Ectodermal cell (in vitro differentiated cells): ENCODE data around the gene FAM185A. TPM values are rescaled to one million over a fixed set of nuclear protein-coding genes. Genes with fewer than 3 reads are reported as not detected.
"Not testable (repeated sequence)": the region's sequence is repeated elsewhere in the genome, so short reads cannot be mapped to it uniquely, and the experiment has no call there.

Experiments used
- H3K27ac ChIP-seq: 2 replicates; pipeline ENCODE4 v1.7.0; 2013; ENCODE audit warnings: mild to moderate bottlenecking, low read depth, low read length; ENCODE audit not compliant: insufficient read depth, poor library complexity, severe bottlenecking
- H3K27me3 ChIP-seq: 2 replicates; pipeline ENCODE4 v1.7.0; 2013; ENCODE audit warnings: mild to moderate bottlenecking, low read length; ENCODE audit not compliant: insufficient read depth, control insufficient read depth, poor library complexity, severe bottlenecking
- H3K36me3 ChIP-seq: one replicate; pipeline ENCODE4 v1.7.0; 2013; ENCODE audit warnings: low read length; ENCODE audit not compliant: control insufficient read depth, insufficient read depth
- H3K4me1 ChIP-seq: one replicate; pipeline ENCODE4 v1.7.0; 2013; ENCODE audit warnings: low read length; ENCODE audit not compliant: control insufficient read depth, insufficient read depth
- H3K4me3 ChIP-seq: 2 replicates; pipeline ENCODE4 v1.7.0; 2013; ENCODE audit warnings: low read depth, low read length, control low read depth; ENCODE audit not compliant: insufficient read depth
- H3K9me3 ChIP-seq: 2 replicates; pipeline ENCODE4 v1.7.0; 2013; ENCODE audit warnings: mild to moderate bottlenecking, low read length, moderate library complexity; ENCODE audit not compliant: control insufficient read depth
- WGBS, 2 experiments: methylation state at CpG; one replicate each; pipeline ENCODE4 v1.1.7; 2013; ENCODE audit warnings: missing lambda C conversion rate in 2 of 2; 5-methylcytosine and 5-hydroxymethylcytosine counted together
- polyA plus RNA-seq, 4 experiments: library from polyadenylated mRNA; stranded (reverse); fragments of 50-300 nt; gene quantifications; one replicate each; pipeline ENCODE4 v1.2.3, GENCODE V29; 2013

Gene FAM185A
- 7.2 TPM for polyA plus RNA-seq (2013, experiment 1 of 4)
- 10.9 TPM for polyA plus RNA-seq (2013, experiment 2 of 4)
- 5.0 TPM for polyA plus RNA-seq (2013, experiment 3 of 4)
- polyA plus RNA-seq (2013, experiment 4 of 4) = 5.3 TPM

GRCh38 chr7:102748605-102749444 lies at the start of gene FAM185A:
Gene FAM185A, plus strand, starts transcription at chr7:102748999. Its CDS starts 209 bp downstream, at chr7:102749208.
- H3K36me3 ChIP-seq = not testable (repeated sequence)

GRCh38 chr7:102713011-102713690 lies 35.6 kb upstream of the FAM185A start:
- H3K4me3 ChIP-seq, H3K27ac ChIP-seq, H3K27me3 ChIP-seq, H3K36me3 ChIP-seq, H3K4me1 ChIP-seq, H3K9me3 ChIP-seq: not testable (repeated sequence)
- WGBS, 2 experiments = 73 to 80% methylated on average over 2 to 5 of the region's 5 CpGs

More at GRCh38 chr7:102748605-102749444, at the start of gene FAM185A:
- not testable (repeated sequence) for H3K9me3 ChIP-seq, H3K27me3 ChIP-seq, H3K4me1 ChIP-seq
- Histone ChIP-seq H3K4me3 (peak within 1 kb of the TSS; percentile 63), H3K27ac (peak within 1 kb of the TSS; percentile 55)
- 0 to 1% methylated on average over 37 to 42 of the region's 47 CpGs for WGBS, 2 experiments

GRCh38 chr7:102713691-102714080 lies 35.1 kb upstream of the FAM185A start:
- not testable (repeated sequence) for H3K4me1 ChIP-seq, H3K4me3 ChIP-seq, H3K27me3 ChIP-seq, H3K36me3 ChIP-seq, H3K9me3 ChIP-seq, H3K27ac ChIP-seq
- WGBS, 2 experiments = no CpG with 5 or more reads among the region's 1 CpG

GRCh38 chr7:102714774-102715522 lies 33.9 kb upstream of the FAM185A start:
- H3K4me1 ChIP-seq, H3K4me3 ChIP-seq, H3K9me3 ChIP-seq, H3K27me3 ChIP-seq, H3K36me3 ChIP-seq, H3K27ac ChIP-seq: not testable (repeated sequence)
- 90 to 93% methylated on average over 1 to 2 of the region's 6 CpGs for WGBS, 2 experiments

- 76 to 85% methylated on average over 2 of the region's 3 CpGs for WGBS, 2 experiments
- H3K27ac ChIP-seq, H3K27me3 ChIP-seq: not testable (repeated sequence)
Observed at GRCh38 chr7:102715718-102716117, 33.1 kb upstream of the FAM185A start.

GRCh38 chr7:102718491-102718890 lies 30.3 kb upstream of the FAM185A start:
- H3K27me3 ChIP-seq, H3K4me3 ChIP-seq, H3K4me1 ChIP-seq, H3K36me3 ChIP-seq, H3K9me3 ChIP-seq, H3K27ac ChIP-seq: not testable (repeated sequence)

More at GRCh38 chr7:102715718-102716117, 33.1 kb upstream of the FAM185A start:
- not testable (repeated sequence) for H3K4me1 ChIP-seq, H3K36me3 ChIP-seq, H3K4me3 ChIP-seq, H3K9me3 ChIP-seq

- not testable (repeated sequence) for H3K4me1 ChIP-seq, H3K27me3 ChIP-seq, H3K9me3 ChIP-seq, H3K27ac ChIP-seq, H3K36me3 ChIP-seq, H3K4me3 ChIP-seq
- WGBS, 2 experiments = 89 to 92% methylated on average over 4 of the region's 5 CpGs
Observed at GRCh38 chr7:102726170-102726569, 22.6 kb upstream of the FAM185A start.

- not testable (repeated sequence) for H3K9me3 ChIP-seq, H3K4me1 ChIP-seq, H3K27ac ChIP-seq, H3K36me3 ChIP-seq, H3K27me3 ChIP-seq, H3K4me3 ChIP-seq
- WGBS, 2 experiments = 64 to 92% methylated on average over 2 of the region's 2 CpGs
Observed at GRCh38 chr7:102729670-102730069, 19.1 kb upstream of the FAM185A start.

GRCh38 chr7:102730431-102730830 lies 18.4 kb upstream of the FAM185A start:
- not testable (repeated sequence) for H3K4me3 ChIP-seq, H3K36me3 ChIP-seq, H3K27ac ChIP-seq, H3K4me1 ChIP-seq, H3K9me3 ChIP-seq, H3K27me3 ChIP-seq
- WGBS, 2 experiments = no CpG with 5 or more reads among the region's 3 CpGs
